Measurements from ENCODE around the gene TUBG2.

The TUBG2 gene

DNA sequence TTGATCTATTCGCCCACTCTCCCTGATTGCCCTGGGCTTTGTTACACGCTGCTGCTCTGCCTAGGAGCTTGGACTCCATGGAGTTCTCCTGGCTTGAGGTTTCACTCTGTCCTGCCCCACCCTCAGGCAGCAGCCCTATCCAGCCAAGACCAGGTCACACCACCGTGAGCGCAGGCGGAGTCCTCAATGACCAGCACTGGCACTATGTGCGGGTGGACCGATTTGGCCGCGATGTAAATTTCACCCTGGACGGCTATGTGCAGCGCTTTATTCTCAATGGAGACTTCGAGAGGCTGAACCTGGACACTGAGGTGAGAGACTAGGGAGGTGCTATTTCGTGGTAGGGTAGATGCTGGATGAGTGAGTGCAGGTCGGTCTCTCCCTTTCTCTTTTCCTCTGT lies 26.7 kb downstream of the TUBG2 start:
- peaks cover 20% of the 10 kb centered on the region for H3K36me3 ChIP-seq (ENCODE audit: control insufficient read depth, insufficient read depth, low read length)
- no peak for DNase-seq (ENCODE audit: extremely low read depth, insufficient read length)
- TF ChIP-seq, protein P1, sequence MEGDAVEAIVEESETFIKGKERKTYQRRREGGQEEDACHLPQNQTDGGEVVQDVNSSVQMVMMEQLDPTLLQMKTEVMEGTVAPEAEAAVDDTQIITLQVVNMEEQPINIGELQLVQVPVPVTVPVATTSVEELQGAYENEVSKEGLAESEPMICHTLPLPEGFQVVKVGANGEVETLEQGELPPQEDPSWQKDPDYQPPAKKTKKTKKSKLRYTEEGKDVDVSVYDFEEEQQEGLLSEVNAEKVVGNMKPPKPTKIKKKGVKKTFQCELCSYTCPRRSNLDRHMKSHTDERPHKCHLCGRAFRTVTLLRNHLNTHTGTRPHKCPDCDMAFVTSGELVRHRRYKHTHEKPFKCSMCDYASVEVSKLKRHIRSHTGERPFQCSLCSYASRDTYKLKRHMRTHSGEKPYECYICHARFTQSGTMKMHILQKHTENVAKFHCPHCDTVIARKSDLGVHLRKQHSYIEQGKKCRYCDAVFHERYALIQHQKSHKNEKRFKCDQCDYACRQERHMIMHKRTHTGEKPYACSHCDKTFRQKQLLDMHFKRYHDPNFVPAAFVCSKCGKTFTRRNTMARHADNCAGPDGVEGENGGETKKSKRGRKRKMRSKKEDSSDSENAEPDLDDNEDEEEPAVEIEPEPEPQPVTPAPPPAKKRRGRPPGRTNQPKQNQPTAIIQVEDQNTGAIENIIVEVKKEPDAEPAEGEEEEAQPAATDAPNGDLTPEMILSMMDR (IDR thresholded peaks at IDR 0.05; ENCODE audit: insufficient read depth, low read length, poor library complexity, severe bottlenecking): no peak
- no peak overlapping the region for H3K4me3 ChIP-seq (replicated peaks; ENCODE audit: low read depth, low read length)
- H3K27me3 ChIP-seq (replicated peaks; ENCODE audit: control insufficient read depth, insufficient read depth, low read length): no peaks in the 10 kb centered on the region

DNA sequence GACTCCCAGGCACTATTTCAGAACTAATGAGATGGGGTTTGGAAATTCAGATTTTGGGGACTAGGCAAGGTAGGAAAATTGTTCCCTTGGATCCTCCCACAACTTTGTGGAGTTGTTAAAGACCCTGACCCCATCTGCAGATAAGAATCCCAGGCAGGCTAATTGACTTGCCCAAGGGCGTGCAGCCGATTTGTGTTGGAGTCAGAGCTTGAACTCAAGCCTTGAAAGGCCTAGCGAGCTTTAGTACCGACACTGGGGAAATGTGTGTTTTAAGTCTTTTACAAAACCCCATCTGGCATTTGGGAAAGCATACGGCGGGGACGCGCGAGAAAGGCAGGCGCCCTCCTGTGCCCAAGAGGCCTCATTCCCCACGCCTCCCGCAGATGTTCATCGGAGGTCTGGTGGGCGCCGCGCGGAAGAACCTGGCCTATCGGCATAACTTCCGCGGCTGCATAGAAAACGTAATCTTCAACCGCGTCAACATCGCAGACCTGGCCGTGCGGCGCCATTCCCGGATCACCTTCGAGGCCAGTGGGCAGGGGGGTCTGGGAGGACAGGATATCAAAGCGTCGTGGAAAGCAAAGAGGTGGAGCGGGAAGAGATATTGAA lies 27.5 kb downstream of the TUBG2 start:
- Histone ChIP-seq H3K36me3 (ENCODE audit: control insufficient read depth, insufficient read depth, low read length) (peaks cover 24% of the 10 kb centered on the region), H3K4me3 (replicated peaks; ENCODE audit: low read depth, low read length) (no peak overlapping the region), H3K27me3 (replicated peaks; ENCODE audit: control insufficient read depth, insufficient read depth, low read length) (no peaks in the 10 kb centered on the region)
- no peak for DNase-seq (ENCODE audit: extremely low read depth, insufficient read length)
- TF ChIP-seq, protein P1 (IDR thresholded peaks at IDR 0.05; ENCODE audit: insufficient read depth, low read length, poor library complexity, severe bottlenecking): no peak

DNA sequence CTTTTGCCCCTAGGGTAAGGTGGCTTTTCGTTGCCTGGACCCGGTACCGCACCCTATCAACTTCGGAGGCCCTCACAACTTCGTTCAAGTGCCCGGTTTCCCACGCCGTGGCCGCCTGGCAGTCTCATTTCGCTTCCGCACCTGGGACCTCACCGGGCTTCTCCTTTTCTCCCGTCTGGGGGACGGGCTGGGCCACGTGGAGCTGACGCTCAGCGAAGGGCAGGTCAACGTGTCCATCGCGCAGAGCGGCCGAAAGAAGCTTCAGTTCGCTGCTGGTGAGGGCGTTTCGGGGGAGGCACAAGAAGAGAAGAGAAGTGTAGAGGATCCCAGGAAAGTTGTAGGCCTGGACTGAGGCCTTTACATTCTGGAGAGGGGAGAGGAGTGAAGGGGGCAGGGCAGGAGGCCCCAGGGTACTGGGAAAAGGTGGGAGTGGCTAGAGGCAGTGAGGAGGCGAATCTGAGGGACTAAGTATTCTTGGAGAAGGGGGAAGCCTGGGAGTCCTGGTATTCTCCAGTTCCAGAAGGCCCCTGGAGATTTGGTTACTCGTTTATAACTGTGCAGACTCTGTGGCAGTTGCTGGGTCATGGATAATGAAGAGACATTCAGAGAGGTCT lies 28.7 kb downstream of the TUBG2 start:
- H3K27me3 ChIP-seq (replicated peaks; ENCODE audit: control insufficient read depth, insufficient read depth, low read length): no peaks in the 10 kb centered on the region
- TF ChIP-seq, protein P1 (IDR thresholded peaks at IDR 0.05; ENCODE audit: insufficient read depth, low read length, poor library complexity, severe bottlenecking): no peak
- no peak overlapping the region for H3K4me3 ChIP-seq (replicated peaks; ENCODE audit: low read depth, low read length)
- no peak for DNase-seq (ENCODE audit: extremely low read depth, insufficient read length)
- peaks cover 29% of the 10 kb centered on the region for H3K36me3 ChIP-seq (ENCODE audit: control insufficient read depth, insufficient read depth, low read length)

DNA sequence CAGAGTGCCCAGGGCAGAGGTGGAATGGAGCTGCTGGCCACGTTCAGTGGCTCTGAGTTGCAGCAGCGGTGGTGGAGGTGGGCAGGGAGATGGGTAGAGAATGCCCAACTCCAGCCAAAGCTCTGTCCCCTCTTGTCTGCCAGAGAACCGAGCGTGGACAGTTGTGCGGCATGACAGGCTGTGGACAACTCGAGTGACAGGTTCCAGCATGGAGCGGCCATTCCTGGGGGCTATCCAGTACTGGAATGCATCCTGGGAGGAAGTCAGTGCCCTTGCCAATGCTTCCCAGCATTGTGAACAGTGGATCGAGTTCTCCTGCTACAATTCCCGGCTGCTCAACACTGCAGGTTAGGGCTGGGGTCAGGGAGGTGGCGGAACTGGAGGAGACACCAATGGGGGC lies 31.5 kb downstream of the TUBG2 start:
- TF ChIP-seq, protein P1 (IDR thresholded peaks at IDR 0.05; ENCODE audit: insufficient read depth, low read length, poor library complexity, severe bottlenecking): no peak
- DNase-seq (ENCODE audit: extremely low read depth, insufficient read length): no peak
- peaks cover 35% of the 10 kb centered on the region for H3K36me3 ChIP-seq (ENCODE audit: control insufficient read depth, insufficient read depth, low read length)
- H3K4me3 ChIP-seq (replicated peaks; ENCODE audit: low read depth, low read length): no peak overlapping the region
- no peaks in the 10 kb centered on the region for H3K27me3 ChIP-seq (replicated peaks; ENCODE audit: control insufficient read depth, insufficient read depth, low read length)

DNA sequence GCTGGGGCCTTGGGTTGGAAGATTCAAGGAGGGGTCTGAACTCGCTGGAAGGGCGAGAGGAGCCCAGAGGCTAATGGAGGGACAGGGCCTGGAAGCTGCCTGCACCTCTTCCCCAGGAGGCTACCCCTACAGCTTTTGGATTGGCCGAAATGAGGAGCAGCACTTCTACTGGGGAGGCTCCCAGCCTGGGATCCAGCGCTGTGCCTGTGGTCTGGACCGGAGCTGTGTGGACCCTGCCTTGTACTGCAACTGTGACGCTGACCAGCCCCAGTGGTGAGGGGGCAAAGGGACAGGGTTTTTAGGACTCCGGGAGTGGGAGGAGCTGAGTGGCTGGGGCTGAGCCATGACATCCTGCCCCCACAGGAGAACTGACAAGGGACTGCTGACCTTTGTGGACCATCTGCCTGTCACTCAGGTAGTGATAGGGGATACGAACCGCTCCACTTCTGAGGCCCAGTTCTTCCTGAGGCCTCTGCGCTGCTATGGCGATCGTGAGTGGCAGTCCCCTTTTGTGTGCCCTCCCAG lies 32.0 kb downstream of the TUBG2 start:
- peaks cover 32% of the 10 kb centered on the region for H3K36me3 ChIP-seq (ENCODE audit: control insufficient read depth, insufficient read depth, low read length)

More for the DNA sequence above, 32.0 kb downstream of the TUBG2 start:
- Histone ChIP-seq H3K4me3 (replicated peaks; ENCODE audit: low read depth, low read length) (no peak overlapping the region), H3K27me3 (replicated peaks; ENCODE audit: control insufficient read depth, insufficient read depth, low read length) (no peaks in the 10 kb centered on the region)
- TF ChIP-seq, protein P1 (IDR thresholded peaks at IDR 0.05; ENCODE audit: insufficient read depth, low read length, poor library complexity, severe bottlenecking): no peak
- DNase-seq (ENCODE audit: extremely low read depth, insufficient read length): no peak
